ENCODE data around the gene COLEC11.

DNA sequence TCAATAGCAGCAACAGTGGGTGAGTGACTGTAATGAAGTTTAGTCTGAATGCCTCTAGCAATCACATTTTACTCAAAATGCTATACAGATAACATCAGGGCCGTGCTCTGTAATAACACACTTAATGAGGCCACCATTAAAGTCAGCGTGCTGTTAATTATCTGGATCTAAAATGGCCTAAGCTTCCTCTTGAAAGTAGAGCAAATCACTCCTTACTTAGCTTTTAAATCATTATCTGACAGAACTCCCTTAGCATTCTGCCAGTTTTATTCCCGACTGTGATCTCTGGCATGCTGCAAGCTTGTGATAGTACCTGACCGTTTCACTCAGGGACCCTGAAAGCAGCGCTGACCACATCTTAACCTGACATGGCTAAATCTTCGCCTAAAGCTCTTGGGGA, 10.8 kb upstream of the COLEC11 start:
- TF ChIP-seq, protein P1, sequence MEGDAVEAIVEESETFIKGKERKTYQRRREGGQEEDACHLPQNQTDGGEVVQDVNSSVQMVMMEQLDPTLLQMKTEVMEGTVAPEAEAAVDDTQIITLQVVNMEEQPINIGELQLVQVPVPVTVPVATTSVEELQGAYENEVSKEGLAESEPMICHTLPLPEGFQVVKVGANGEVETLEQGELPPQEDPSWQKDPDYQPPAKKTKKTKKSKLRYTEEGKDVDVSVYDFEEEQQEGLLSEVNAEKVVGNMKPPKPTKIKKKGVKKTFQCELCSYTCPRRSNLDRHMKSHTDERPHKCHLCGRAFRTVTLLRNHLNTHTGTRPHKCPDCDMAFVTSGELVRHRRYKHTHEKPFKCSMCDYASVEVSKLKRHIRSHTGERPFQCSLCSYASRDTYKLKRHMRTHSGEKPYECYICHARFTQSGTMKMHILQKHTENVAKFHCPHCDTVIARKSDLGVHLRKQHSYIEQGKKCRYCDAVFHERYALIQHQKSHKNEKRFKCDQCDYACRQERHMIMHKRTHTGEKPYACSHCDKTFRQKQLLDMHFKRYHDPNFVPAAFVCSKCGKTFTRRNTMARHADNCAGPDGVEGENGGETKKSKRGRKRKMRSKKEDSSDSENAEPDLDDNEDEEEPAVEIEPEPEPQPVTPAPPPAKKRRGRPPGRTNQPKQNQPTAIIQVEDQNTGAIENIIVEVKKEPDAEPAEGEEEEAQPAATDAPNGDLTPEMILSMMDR (IDR thresholded peaks at IDR 0.05), result no peak
- no peak for TF ChIP-seq ZFX (IDR thresholded peaks at IDR 0.05; ENCODE audit: borderline replicate concordance)
